Bronchial epithelial cell (primary cell): ENCODE measurements around the gene SLC25A40. TPM values are rescaled to one million over a fixed set of nuclear protein-coding genes. Genes with fewer than 3 reads are reported as not detected.
"Not testable (repeated sequence)": the region's sequence is repeated elsewhere in the genome, so short reads cannot be mapped to it uniquely, and the experiment has no call there.

ENCODE experiments used
- DNase-seq: peaks from one replicate; pipeline ENCODE4 v3.0.0-alpha.2; 2010; ENCODE audit warnings: low read depth
- FAIRE-seq: peaks from 2 replicates; lab custom pipeline; 2011; peaks lifted over from hg19 to GRCh38; lab: Jason Lieb, UNC
- H3K27me3 ChIP-seq: 2 replicates; pipeline ENCODE4 v1.5.1; 2011; ENCODE audit warnings: low read length; ENCODE audit not compliant: control insufficient read depth, insufficient read depth
- H3K36me3 ChIP-seq: 2 replicates; pipeline ENCODE4 v1.5.1; 2011; ENCODE audit warnings: low read length; ENCODE audit not compliant: control insufficient read depth, insufficient read depth
- H3K4me3 ChIP-seq: 2 replicates; pipeline ENCODE4 v1.5.1; 2011; ENCODE audit warnings: mild to moderate bottlenecking, low read depth, low read length, control low read depth
- CTCF ChIP-seq: IDR thresholded peaks from 2 replicates; pipeline ENCODE4 v1.5.1; 2011; ENCODE audit warnings: mild to moderate bottlenecking, moderate library complexity, low read length, control low read depth, inconsistent platforms; ENCODE audit not compliant: insufficient read depth, severe bottlenecking
- total RNA-seq: library from RNA; depleted of rRNA; stranded (reverse); fragments of >200 nt; gene quantifications from 2 replicates; pipeline ENCODE4 v1.2.1, GENCODE V29; 2014

Gene SLC25A40, protein sequence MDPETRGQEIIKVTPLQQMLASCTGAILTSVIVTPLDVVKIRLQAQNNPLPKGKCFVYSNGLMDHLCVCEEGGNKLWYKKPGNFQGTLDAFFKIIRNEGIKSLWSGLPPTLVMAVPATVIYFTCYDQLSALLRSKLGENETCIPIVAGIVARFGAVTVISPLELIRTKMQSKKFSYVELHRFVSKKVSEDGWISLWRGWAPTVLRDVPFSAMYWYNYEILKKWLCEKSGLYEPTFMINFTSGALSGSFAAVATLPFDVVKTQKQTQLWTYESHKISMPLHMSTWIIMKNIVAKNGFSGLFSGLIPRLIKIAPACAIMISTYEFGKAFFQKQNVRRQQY
- total RNA-seq: 2.6 and 3.9 TPM in 2 replicates

DNA sequence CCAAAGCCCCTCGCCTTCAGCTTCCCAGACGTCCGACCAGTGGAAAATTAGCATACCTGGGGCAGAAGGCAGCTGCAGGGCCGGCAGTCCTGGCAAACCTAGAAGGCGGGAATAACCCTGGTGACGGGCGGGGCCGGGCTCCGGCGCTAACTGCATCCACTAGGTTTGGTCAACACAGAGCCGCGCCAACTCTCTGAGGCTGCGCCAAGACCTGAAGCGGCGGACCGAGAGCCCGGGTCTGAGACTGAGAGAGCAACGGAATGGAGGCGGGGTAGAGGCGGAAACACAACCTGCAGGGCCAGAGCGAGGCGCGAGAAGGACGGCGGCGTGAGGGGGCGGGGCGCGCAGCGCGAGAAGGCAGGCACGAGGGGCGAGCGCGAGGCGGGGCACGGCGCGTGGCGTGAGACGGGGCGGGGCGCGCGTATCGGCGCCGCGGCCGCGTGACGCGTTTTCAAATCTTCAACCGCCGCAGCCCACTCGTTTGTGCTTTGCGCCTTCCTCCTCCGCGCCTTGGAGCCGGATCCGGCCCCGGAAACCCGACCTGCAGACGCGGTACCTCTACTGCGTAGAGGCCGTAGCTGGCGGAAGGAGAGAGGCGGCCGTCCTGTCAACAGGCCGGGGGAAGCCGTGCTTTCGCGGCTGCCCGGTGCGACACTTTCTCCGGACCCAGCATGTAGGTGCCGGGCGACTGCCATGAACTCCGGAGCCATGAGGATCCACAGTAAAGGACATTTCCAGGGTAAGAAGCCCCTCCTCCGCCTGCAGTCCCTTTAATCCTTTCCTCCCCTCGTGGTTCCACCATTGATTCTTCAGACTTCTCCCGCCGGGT lies at the start of gene SLC25A40, which contains the start of gene DBF4:
TSS of gene SLC25A40 (minus strand) at position 321 of the 829 bp plus-strand sequence. CDS start 17,633 bp downstream, outside the sequence.
TSS of gene DBF4 (plus strand) at position 454 of the 829 bp plus-strand sequence. CDS start at position 694, 240 bp downstream.
- DNase-seq (peak; percentile 92), FAIRE-seq (no peak)
- TF ChIP-seq CTCF: no peak

DNA sequence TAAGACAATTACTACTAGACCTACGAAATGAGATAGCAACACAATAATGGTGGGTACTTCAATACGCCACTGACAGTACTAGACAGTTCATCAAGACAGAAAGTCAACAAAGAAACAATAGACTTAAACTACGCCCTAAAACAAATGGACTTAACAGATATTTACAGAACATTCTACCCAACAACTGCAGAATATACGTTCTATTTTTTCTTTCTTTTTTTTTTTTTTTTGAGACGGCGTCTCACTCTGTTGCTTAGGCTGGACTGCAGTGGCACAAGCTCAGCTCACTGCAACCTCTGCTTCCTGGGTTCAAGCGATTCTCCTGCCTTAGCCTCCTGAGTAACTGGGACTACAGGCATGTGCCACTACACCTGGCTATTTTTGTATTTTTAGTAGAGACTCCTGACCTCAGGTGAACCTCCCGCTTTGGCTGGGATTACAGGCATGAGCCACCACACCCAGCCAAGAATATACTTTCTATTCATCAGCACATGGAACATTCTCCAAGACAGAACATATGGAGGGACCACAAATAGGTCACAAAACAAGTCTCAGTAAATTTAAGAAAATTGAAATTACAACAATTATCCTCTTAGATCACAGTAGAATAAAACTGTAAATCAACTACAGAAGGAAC lies 46.7 kb upstream of the SLC25A40 start:
- DNase-seq, H3K36me3 ChIP-seq, FAIRE-seq: not testable (repeated sequence)

More for the DNA sequence above, at the start of gene SLC25A40, which contains the start of gene DBF4:
- H3K4me3 ChIP-seq: peak within 1 kb of the TSS; percentile 87
- H3K36me3 ChIP-seq: no peaks in the 10 kb centered on the region
- H3K27me3 ChIP-seq: no peaks in the 10 kb centered on the region

GRCh38 chr7:87920578-87920977 lies 44.4 kb upstream of the SLC25A40 start:
- DNase-seq (no peak), FAIRE-seq (no peak)
- H3K27me3 ChIP-seq: no peaks in the 10 kb centered on the region
- TF ChIP-seq CTCF: no peak
- H3K4me3 ChIP-seq: no peak overlapping the region
- H3K36me3 ChIP-seq: no peaks in the 10 kb centered on the region

More for the DNA sequence above, 46.7 kb upstream of the SLC25A40 start:
- H3K27me3 ChIP-seq, H3K4me3 ChIP-seq: not testable (repeated sequence)

DNA sequence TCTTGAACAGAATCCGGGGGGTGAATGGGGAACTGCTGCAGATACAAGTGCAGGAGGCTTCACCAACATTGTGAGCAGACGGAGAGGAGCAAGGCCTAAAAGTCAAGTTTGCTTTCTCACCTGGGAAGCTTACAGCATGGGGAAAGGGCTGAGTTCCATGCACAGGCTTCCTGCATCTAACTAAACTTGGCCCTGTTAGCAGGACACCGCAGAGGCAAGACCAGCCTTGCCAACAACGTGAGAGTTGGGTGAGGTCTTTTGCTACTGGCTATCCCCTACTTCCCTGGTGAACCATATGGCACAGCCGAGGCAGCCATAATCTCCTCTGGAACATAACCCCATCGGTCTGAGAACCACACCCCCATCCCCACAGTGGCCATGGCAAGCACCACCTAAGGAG lies 43.7 kb upstream of the SLC25A40 start:
- Histone ChIP-seq H3K27me3 (no peaks in the 10 kb centered on the region), H3K4me3 (no peak overlapping the region), H3K36me3 (no peaks in the 10 kb centered on the region)
- no peak for TF ChIP-seq CTCF
- FAIRE-seq (no peak), DNase-seq (no peak)

GRCh38 chr7:87918740-87919139 lies 42.6 kb upstream of the SLC25A40 start:
- Histone ChIP-seq H3K4me3 (no peak overlapping the region), H3K36me3 (no peaks in the 10 kb centered on the region), H3K27me3 (no peaks in the 10 kb centered on the region)
- TF ChIP-seq CTCF: no peak
- no peak for FAIRE-seq
- peak; percentile 81 for DNase-seq
